Naive thymus-derived CD8-positive, alpha-beta T cell (primary cell): Measurements from ENCODE around the gene SQOR. TPM values are rescaled to one million over a fixed set of nuclear protein-coding genes. Genes with fewer than 3 reads are reported as not detected.
"Not testable (repeated sequence)": the region's sequence is repeated elsewhere in the genome, so short reads cannot be mapped to it uniquely, and the experiment has no call there.

Experiments
- ATAC-seq, 2 donors: fragments of 150-1000 bp; cut with Tn5 transposase in 1 of 2; sonication (Bioruptor Pico), chemical (Tn5 transposase) in 1 of 2; 1 replicate in 1 of 2; 2 replicates in 1 of 2; pipeline ENCODE4 v1.10.0; 2021; ENCODE audit warnings: mild to moderate bottlenecking in 2 of 2, moderate library complexity in 2 of 2
- POLR2A ChIA-PET: fragments of 350-600 bp; sonication (Branson Sonifier 250); formaldehyde crosslinking; loops from one replicate; lab custom pipeline; 2021; ENCODE audit warnings: antibody characterized with exemption; lab: Charles Lee
- DNase-seq, 10 donors: peaks; one replicate each; pipeline versions ENCODE4 v3.0.0 to v3.0.0-alpha.2; 2020 to 2022
- H3K27ac Mint-ChIP-seq, 10 donors: one replicate each; pipeline ENCODE4 v1.8.0; 2020 to 2022; ENCODE audit warnings: mild to moderate bottlenecking in 10 of 10, mixed read lengths in 10 of 10, moderate library complexity in 4 of 10, inconsistent platforms in 1 of 10
- H3K27me3 Mint-ChIP-seq, 5 donors: one replicate each; pipeline ENCODE4 v1.8.0; 2021 to 2022; ENCODE audit warnings: mixed read lengths in 5 of 5
- H3K36me3 Mint-ChIP-seq, 3 donors: one replicate each; pipeline ENCODE4 v1.8.0; 2020 to 2022; ENCODE audit warnings: mixed read lengths in 3 of 3, mild to moderate bottlenecking in 2 of 3, inconsistent platforms in 1 of 3
- H3K4me1 Mint-ChIP-seq, 4 donors: one replicate each; pipeline ENCODE4 v1.8.0; 2021 to 2022; ENCODE audit warnings: mixed read lengths in 4 of 4
- H3K4me3 Mint-ChIP-seq, 10 donors: one replicate each; pipeline ENCODE4 v1.8.0; 2020 to 2022; ENCODE audit warnings: mild to moderate bottlenecking in 10 of 10, mixed read lengths in 10 of 10, moderate library complexity in 6 of 10, inconsistent platforms in 1 of 10
- H3K9me3 Mint-ChIP-seq, 9 donors: one replicate each; pipeline ENCODE4 v1.8.0; 2020 to 2022; ENCODE audit warnings: mixed read lengths in 9 of 9, mild to moderate bottlenecking in 3 of 9, inconsistent platforms in 1 of 9, moderate library complexity in 1 of 9
- polyA plus RNA-seq, 3 donors: library from polyadenylated mRNA; unstranded; fragments of 300-500 nt; fragmentation: Illumina TruSeq; gene quantifications; one replicate each; pipeline ENCODE4 v1.2.3, GENCODE V29; 2021
- total RNA-seq, 8 experiments: library from RNA in 2 of 8; stranded (reverse) in 2 of 8; gene quantifications; one replicate each; pipeline ENCODE4 v1.2.3 and lab custom pipeline; 2021 to 2026

SQOR gene
- total and polyA plus RNA-seq, 5 experiments from 2014 or later: 30.4 to 68.3 (median 58.6) TPM

GRCh38 chr15:45650007-45650406 lies 15.2 kb downstream of the SQOR start:
- Mint-ChIP-seq H3K4me1 (peaks cover 32 to 68% (median 63%) of the 10 kb centered on the region in 4 donors), H3K27ac (peak overlapping the region in 4 of 10 donors; percentile 56 to 79 (median 62)), H3K36me3 (peaks cover 4 to 11% (median 11%) of the 10 kb centered on the region in 3 donors), H3K4me3 (peak overlapping the region in 1 of 10 donors; percentile 37)
- H3K9me3 Mint-ChIP-seq, POLR2A ChIA-PET, ATAC-seq, DNase-seq, H3K27me3 Mint-ChIP-seq: not testable (repeated sequence)

- Mint-ChIP-seq H3K27ac (no peak overlapping the region), H3K27me3 (no peaks in the 10 kb centered on the region), H3K36me3 (peaks cover 4 to 11% (median 11%) of the 10 kb centered on the region in 3 donors), H3K4me1 (peaks cover 26 to 62% (median 56%) of the 10 kb centered on the region in 4 donors), H3K9me3 (no peaks in the 10 kb centered on the region), H3K4me3 (no peak overlapping the region)
- POLR2A ChIA-PET: interaction anchor here (0.6 kb wide), 1 partner anchor 17 kb away, joined by 8 read pairs; no protein-coding TSS in a partner anchor
- ATAC-seq (no peak), DNase-seq (no peak)
Measured at GRCh38 chr15:45650889-45651525, 16.2 kb downstream of the SQOR start.

GRCh38 chr15:45653702-45654424 lies 19.0 kb downstream of the SQOR start:
- Mint-ChIP-seq H3K4me1 (peaks cover 28 to 67% (median 48%) of the 10 kb centered on the region in 4 donors), H3K4me3 (no peak overlapping the region), H3K36me3 (peaks cover 4 to 11% (median 11%) of the 10 kb centered on the region in 3 donors), H3K9me3 (no peaks in the 10 kb centered on the region), H3K27me3 (no peaks in the 10 kb centered on the region), H3K27ac (peak overlapping the region in 1 of 10 donors; percentile 31)
- DNase-seq (no peak), ATAC-seq (no peak)
- POLR2A ChIA-PET: no interaction called here

- H3K9me3 Mint-ChIP-seq: no peaks in the 10 kb centered on the region
- peak overlapping the region in 1 of 10 donors; percentile 70 for H3K27ac Mint-ChIP-seq
- POLR2A ChIA-PET: no interaction called here
- H3K4me3 Mint-ChIP-seq: peak overlapping the region in 1 of 10 donors; percentile 21
- ATAC-seq (no peak), DNase-seq (no peak)
- no peaks in the 10 kb centered on the region for H3K27me3 Mint-ChIP-seq
- H3K36me3 Mint-ChIP-seq: peaks cover 4 to 20% (median 14%) of the 10 kb centered on the region in 3 donors
- peaks cover 31 to 68% (median 44%) of the 10 kb centered on the region in 4 donors for H3K4me1 Mint-ChIP-seq
Measured at GRCh38 chr15:45654749-45655148, 19.9 kb downstream of the SQOR start.

GRCh38 chr15:45657254-45657653 lies 22.4 kb downstream of the SQOR start:
- H3K9me3 Mint-ChIP-seq: no peaks in the 10 kb centered on the region
- H3K27me3 Mint-ChIP-seq: no peaks in the 10 kb centered on the region
- H3K4me3 Mint-ChIP-seq: no peak overlapping the region
- DNase-seq: no peak
- peak overlapping the region in 3 of 10 donors; percentile 24 to 64 (median 39) for H3K27ac Mint-ChIP-seq
- POLR2A ChIA-PET: no interaction called here
- H3K36me3 Mint-ChIP-seq: peaks cover 0 to 36% (median 15%) of the 10 kb centered on the region in 3 donors
- H3K4me1 Mint-ChIP-seq: peaks cover 27 to 57% (median 33%) of the 10 kb centered on the region in 4 donors
- ATAC-seq: no peak

- peaks cover 21 to 54% (median 31%) of the 10 kb centered on the region in 4 donors for H3K4me1 Mint-ChIP-seq
- peaks cover 0 to 41% (median 17%) of the 10 kb centered on the region in 3 donors for H3K36me3 Mint-ChIP-seq
- no peaks in the 10 kb centered on the region for H3K27me3 Mint-ChIP-seq
- DNase-seq: no peak
- H3K4me3 Mint-ChIP-seq: no peak overlapping the region
- no peaks in the 10 kb centered on the region for H3K9me3 Mint-ChIP-seq
- peak overlapping the region in 3 of 10 donors; percentile 32 to 79 (median 39) for H3K27ac Mint-ChIP-seq
- ATAC-seq: no peak
- POLR2A ChIA-PET: no interaction called here
Measured at GRCh38 chr15:45657764-45658545, 23.1 kb downstream of the SQOR start.

GRCh38 chr15:45660231-45660979 lies 25.6 kb downstream of the SQOR start:
- Mint-ChIP-seq H3K4me1 (peaks cover 0 to 31% (median 19%) of the 10 kb centered on the region in 4 donors), H3K27me3 (no peaks in the 10 kb centered on the region), H3K27ac (peak overlapping the region in 2 of 10 donors; percentile 60 to 79), H3K4me3 (no peak overlapping the region), H3K36me3 (peaks cover 3 to 65% (median 28%) of the 10 kb centered on the region in 3 donors), H3K9me3 (no peaks in the 10 kb centered on the region)
- DNase-seq (no peak), ATAC-seq (no peak)
- POLR2A ChIA-PET: no interaction called here

- Mint-ChIP-seq H3K4me1 (peaks cover 2 to 32% (median 22%) of the 10 kb centered on the region in 4 donors), H3K9me3 (peaks cover 0 to 2% (median 0%) of the 10 kb centered on the region in 9 donors), H3K27ac (no peak overlapping the region), H3K36me3 (peaks cover 9 to 77% (median 36%) of the 10 kb centered on the region in 3 donors), H3K27me3 (no peaks in the 10 kb centered on the region), H3K4me3 (no peak overlapping the region)
- no peak for ATAC-seq
- POLR2A ChIA-PET: no interaction called here
- no peak for DNase-seq
Measured at GRCh38 chr15:45662375-45662774, 27.5 kb downstream of the SQOR start.

- Mint-ChIP-seq H3K4me1 (peaks cover 2 to 18% (median 11%) of the 10 kb centered on the region in 4 donors), H3K9me3 (peaks cover 0 to 2% (median 0%) of the 10 kb centered on the region in 9 donors), H3K27ac (peak overlapping the region in 1 of 10 donors; percentile 22), H3K36me3 (peaks cover 9 to 88% (median 40%) of the 10 kb centered on the region in 3 donors), H3K27me3 (no peaks in the 10 kb centered on the region), H3K4me3 (no peak overlapping the region)
- DNase-seq: no peak
- POLR2A ChIA-PET: no interaction called here
- ATAC-seq: no peak
Measured at GRCh38 chr15:45664451-45664850, 29.6 kb downstream of the SQOR start.

GRCh38 chr15:45665261-45665660 lies 30.4 kb downstream of the SQOR start:
- DNase-seq (no peak), ATAC-seq (no peak)
- H3K4me3 Mint-ChIP-seq: no peak overlapping the region
- no peaks in the 10 kb centered on the region for H3K27me3 Mint-ChIP-seq
- peaks cover 2 to 15% (median 6%) of the 10 kb centered on the region in 4 donors for H3K4me1 Mint-ChIP-seq
- H3K9me3 Mint-ChIP-seq: peaks cover 0 to 2% (median 0%) of the 10 kb centered on the region in 9 donors
- POLR2A ChIA-PET: no interaction called here
- H3K36me3 Mint-ChIP-seq: peaks cover 15 to 88% (median 43%) of the 10 kb centered on the region in 3 donors
- H3K27ac Mint-ChIP-seq: peak overlapping the region in 1 of 10 donors; percentile 19

GRCh38 chr15:45666119-45666875 lies 31.5 kb downstream of the SQOR start:
- Mint-ChIP-seq H3K27ac (peak overlapping the region in 3 of 10 donors; percentile 2 to 66 (median 42)), H3K4me1 (peaks cover 2 to 17% (median 6%) of the 10 kb centered on the region in 4 donors), H3K27me3 (no peaks in the 10 kb centered on the region), H3K9me3 (peaks cover 0 to 2% (median 0%) of the 10 kb centered on the region in 9 donors), H3K36me3 (peaks cover 21 to 89% (median 48%) of the 10 kb centered on the region in 3 donors), H3K4me3 (no peak overlapping the region)
- ATAC-seq (no peak), DNase-seq (no peak)
- POLR2A ChIA-PET: no interaction called here
